Measurements from ENCODE around the gene ERVH48-1.
"Not testable (repeated sequence)": the region's sequence is repeated elsewhere in the genome, so short reads cannot be mapped to it uniquely, and the experiment has no call there.

Gene ERVH48-1

DNA sequence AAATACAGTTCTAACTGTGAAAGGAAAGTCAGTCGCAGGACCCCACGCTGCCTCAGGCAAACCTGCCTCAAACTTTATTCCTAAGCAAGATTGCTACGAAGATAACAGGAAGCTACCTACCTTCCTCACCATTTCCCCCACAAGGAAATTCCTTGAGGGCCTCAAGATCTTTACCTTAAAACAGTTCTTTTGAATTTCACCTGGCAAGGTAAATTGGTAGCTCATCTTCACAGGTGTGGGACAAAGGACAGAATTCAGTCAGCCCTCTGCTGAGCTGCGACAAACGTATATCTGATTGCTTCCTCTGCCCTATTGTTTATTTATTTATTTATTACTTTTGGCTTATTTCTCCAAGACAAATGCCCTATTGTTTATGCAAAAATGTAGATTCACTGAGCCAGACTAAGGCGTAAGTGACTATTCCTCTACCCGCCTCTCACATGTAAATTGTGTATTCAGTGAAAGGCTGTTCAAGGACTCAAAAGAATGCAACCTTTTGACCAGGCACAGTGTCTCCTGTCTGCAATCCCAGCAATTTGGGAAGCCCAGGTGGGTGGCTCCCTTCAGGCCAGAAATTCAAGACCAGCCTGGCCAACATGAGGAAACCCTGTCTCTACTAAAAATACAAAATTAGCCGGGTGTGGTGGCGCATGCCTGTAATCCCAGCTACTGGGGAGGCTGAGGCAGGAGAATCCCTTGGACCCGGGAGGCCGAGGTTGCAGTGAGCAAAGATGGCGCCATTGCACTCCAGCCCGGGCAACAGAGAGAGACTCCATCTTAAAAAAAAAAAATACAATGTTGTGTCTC is 31.6 kb upstream of the ERVH48-1 start:
- no peak for TF ChIP-seq ZNF274 (IDR thresholded peaks at IDR 0.05; ENCODE audit: low read depth, low read length)
- H3K4me3 ChIP-seq (ENCODE audit: low read length): no peak overlapping the region

DNA sequence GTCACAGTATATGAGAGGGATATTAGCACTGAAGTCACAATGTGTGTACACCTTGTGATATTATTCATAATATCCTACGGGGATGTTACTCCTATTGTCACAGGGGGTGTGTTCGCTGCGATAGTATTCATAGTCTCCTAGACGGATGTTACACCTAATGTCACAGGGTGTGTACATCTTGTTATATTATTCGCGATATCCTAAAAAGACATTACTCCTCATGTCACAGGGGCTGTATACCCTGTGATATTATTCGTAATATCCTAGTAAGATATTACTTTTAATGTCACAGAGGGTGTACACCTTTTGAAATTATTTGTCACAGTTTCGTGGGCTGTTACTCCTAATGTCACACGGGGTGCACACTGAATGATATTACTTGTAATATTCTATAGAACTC is 25.8 kb upstream of the ERVH48-1 start:
- not testable (repeated sequence) for H3K4me3 ChIP-seq (ENCODE audit: low read length)

DNA sequence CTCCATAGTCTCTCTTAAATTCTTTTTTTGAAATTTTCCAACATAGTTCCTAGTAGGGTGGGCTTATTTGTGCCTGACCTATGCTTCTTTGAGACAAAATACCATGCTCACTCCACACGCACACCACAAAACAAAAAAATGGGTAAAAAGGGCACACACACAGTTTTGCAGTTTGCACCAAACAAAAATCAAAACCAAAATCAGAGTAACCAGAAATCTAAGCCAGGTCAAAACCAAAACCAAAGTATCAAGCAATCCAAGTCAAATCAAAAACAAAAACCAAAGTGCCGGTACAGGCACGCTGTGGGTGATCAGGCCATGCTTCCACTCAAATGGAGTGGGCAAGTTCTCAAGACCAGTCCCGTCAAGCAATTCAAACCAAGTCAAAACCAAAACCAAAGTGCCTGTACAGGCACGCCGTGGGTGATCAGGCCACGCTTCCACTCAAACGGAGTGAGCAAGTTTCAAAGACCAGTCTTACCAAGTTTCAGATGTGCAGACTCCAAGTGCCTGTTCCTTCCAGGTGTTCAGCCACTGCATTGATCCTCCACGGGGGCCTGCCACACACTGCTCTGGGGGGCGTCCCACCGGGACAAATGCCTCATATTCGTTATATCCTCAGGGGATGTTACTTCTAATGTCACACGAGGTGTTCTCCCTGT is 23.8 kb upstream of the ERVH48-1 start:
- not testable (repeated sequence) for H3K4me3 ChIP-seq (ENCODE audit: low read length)

DNA sequence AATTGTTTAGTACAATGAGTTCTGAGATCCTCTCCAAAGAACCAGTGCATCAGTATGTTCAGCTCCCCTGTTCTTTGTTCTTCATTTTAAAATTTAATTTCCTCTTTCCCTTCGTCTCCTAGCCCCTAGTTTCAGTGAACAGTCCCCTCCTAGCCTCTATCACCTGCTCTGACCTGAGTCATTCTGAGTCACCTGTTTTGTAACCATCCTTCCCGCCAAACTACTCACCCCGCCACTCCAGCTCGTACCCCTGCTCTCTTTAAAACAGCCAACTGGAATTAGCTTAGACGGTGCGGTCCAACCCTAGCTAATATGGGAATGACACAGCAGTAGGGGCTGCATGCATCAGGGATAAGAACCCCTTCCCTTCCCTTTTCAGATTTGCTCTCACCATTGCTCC is 16.8 kb upstream of the ERVH48-1 start:
- no peak overlapping the region for H3K4me3 ChIP-seq (ENCODE audit: low read length)
- no peak for TF ChIP-seq ZNF274 (IDR thresholded peaks at IDR 0.05; ENCODE audit: low read depth, low read length)

DNA sequence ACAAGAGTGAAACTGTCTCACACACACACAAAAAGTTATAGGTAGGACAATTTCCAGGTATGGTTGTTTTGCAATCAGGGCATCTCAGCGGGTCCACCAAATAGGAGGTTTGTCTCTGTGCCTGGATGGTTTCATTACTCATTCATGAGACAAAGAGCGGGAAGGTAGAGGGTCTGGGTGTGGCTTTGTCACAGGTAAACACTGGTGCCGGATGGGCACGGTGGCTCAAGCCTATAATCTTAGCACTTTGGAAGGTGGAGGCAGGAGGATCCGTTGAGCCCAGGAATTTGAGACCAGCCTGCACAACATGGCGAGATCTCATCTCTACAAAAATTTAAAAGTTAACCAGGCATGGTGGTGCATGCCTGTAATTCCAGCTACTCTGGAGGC is 16.3 kb upstream of the ERVH48-1 start:
- no peak for TF ChIP-seq ZNF274 (IDR thresholded peaks at IDR 0.05; ENCODE audit: low read depth, low read length)

DNA sequence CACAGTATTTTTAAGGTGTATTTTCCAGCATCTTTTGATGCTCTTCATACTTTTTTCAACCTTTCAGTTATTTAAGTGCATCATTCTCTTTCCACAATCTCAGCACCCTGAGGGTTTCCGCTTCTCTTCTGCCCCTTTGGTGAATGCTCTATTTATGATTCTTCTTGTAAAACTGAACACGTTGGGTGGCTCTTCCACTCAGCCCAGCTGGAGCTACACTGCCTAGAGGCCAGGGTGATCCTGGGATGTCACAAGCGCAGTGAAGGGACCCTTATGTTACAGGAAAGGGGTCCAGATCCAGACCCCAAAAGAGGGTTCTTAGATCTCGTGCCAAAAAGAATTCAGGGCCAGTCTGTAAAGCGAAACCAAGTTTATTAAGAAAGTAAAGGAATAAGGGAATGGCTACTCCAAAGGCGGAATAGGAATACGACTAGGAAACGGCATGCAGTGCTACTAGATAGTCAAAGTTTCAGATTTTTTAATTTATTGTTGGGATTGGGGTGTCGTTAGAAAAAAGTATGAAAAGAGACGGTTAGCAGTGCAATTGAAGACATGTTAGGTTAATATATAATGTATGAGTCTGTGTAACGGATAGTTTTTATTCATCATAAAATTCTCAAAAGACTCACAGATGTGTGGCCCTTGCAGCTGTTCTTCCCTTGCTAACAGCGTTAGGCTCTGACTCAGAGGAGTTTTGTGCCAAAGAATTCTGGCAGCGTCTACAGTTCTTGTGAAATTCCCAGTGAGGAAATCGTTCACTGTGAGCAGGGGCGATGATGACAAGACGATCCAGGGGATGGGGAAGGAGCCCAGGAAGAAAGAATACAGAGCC is 14.4 kb upstream of the ERVH48-1 start:
- H3K4me3 ChIP-seq (ENCODE audit: low read length): no peak overlapping the region

More for the DNA sequence above, 16.3 kb upstream of the ERVH48-1 start:
- H3K4me3 ChIP-seq (ENCODE audit: low read length): no peak overlapping the region

DNA sequence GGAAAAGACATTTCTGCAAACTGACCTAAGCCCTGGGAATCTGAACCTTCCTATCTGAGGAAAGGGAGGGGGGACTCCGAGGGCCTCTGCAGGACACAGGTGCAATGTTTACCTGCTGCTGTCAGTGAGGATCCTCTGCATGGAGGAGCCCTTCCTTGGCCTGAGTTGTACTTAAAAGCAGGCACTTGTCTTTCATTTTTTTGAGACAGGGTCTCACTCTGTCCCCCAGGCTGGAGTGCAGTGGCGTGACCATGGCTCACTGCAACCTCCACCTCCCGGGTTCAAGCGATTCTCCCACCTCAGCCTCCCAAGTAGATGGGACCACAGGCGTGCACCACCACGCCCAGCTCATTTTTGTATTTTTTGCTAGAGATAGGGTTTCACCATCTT is 13.2 kb upstream of the ERVH48-1 start:
- not testable (repeated sequence) for H3K4me3 ChIP-seq (ENCODE audit: low read length)

More for the DNA sequence above, 14.4 kb upstream of the ERVH48-1 start:
- TF ChIP-seq ZNF274 (IDR thresholded peaks at IDR 0.05; ENCODE audit: low read depth, low read length): no peak

DNA sequence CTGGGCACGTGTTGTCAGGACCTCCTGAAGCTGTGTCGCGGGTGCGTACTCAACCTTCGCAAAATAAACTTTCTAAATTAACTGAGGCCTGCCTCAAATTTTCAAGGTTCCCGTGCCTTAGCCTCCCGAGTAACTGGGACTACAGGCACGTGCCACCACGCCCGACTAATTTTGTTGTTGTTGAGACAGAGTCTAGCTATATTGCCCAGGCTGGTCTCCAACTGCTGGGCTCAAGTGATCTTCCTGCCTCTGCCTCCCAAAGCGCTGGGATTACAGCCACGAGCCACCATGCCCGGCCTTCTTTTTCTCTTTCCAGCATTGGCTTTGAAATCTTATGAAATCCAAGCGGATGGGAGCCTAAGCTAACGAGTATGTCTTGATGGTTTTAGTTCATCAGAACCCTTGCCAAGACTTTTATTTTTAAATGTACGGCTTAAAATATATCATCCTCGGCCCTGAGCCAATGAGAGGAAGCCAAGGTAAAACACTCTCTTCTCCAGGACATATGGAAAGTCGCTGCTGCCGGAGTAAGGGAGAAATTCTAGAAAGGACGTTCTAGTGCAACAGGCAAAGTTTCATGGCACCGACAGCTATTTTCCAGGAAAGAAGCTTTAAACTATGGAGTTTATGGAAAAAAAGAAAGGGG is 12.7 kb upstream of the ERVH48-1 start:
- no peak overlapping the region for H3K4me3 ChIP-seq (ENCODE audit: low read length)
- TF ChIP-seq ZNF274 (IDR thresholded peaks at IDR 0.05; ENCODE audit: low read depth, low read length): no peak

DNA sequence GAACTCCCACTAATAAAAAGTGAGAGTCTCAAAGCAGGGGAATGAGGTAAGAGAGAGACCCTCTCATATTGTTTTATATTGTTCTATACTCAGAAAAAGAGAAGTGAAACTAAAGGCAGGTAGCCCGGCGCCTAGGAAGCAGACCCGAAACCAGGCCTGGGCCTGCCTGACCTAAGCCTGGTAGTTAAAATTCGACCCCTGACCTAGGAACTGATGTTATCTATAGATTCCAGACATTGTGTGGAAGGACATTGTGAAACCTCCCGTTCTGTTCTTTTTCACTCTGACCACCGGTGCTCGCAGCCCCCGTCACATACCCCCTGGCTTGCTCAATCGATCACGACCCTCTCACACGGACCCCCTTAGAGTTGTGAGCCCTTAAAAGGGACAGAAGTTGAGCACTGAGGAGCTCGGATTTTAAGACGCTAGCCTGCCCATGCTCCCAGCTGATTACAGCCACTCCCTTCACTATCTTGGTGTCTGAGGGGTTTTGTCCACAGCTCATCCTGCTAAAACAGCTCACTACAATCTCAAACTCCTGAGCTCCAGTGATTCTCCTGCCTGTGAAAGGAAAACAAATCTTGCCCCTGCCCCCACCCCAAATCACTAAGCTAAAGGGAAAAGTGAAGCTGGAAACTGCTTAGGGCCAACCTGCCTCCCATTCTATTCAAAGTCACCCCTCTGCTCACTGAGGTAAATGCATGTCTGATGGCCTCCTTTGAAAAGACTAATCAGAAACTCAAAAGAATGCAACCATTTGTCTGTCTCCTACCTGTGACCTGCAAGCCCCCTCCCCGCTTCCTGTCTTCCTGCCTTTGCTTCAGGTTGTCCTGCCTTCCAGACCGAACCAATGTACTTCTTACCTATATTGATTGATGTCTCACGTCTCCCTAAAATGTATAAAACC is 11.9 kb upstream of the ERVH48-1 start:
- H3K4me3 ChIP-seq (ENCODE audit: low read length): not testable (repeated sequence)

DNA sequence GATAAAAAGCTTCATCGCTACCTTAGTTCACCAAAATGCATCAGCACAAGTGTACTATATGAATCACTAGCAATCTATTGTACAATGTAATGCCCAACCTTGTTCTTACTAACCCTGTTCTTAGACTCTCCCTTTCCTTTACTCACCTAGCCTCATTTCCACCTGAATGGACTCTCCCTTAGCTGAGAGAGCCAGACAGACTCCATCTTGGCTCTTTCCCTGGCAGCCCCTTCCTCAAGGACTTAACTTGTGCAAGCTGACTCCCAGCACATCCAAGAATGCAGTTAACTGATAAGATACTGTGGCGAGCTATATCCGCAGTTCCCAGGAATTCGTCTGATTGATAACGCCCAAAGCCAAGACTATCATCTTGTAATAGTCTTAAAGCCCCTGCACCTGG is 10.9 kb upstream of the ERVH48-1 start:
- not testable (repeated sequence) for H3K4me3 ChIP-seq (ENCODE audit: low read length)

DNA sequence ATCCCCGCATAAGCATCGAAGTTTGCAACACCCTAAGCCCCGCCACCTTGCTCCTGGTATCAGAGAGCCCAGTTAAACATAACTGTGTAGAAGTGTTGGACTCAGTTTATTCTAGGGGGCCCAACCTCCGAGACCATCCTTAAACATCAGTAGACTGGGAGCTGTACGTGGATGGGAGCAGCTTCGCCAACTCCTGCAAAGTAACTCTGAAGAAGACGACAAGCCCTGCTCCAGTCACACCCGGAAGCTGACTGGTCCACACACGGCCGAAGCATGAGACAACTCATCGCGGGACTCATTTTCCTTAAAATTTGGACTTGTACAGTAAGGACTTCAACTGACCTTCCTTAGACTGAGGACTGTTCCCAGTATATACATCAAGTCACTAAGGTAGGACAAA is 8.5 kb upstream of the ERVH48-1 start:
- H3K4me3 ChIP-seq (ENCODE audit: low read length): not testable (repeated sequence)

DNA sequence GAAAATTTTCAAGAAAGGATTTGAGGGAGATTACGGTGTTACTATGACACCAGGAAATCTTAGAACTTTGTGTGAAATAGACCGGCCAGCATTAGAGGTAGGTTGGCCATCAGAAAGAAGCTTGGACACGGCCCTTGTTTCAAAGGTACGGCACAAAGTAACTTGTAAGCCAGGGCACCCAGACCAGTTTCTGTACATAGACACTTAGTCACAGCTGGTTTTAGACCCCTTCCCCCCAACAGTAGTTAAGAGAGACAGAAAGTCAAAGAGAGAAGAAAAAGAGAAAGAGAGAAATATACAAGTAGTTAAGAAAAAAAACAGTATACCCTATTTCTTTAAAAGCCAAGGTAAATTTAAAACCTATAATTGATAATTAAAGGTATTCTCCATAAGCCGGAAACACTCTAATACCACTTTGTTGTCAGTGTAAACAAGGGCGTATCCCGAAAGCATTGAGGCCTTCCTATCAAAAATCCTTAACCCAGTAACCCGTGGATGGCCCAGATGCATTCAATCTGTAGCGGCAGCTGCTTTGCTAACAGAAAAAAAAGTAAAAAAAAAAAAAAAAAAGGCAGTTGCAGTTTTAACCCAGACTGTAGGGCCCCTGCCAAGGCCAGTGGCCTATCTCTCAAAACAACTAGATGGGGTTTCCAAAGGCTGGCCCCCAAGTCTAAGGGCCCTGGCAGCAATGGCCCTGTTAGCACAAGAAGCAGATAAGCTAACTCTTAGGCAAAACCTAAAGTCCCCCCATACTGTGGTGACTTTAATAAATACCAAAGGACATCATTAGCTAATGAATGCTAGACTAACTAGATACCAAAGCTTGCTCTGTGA is 7.9 kb upstream of the ERVH48-1 start:
- H3K4me3 ChIP-seq (ENCODE audit: low read length): not testable (repeated sequence)

DNA sequence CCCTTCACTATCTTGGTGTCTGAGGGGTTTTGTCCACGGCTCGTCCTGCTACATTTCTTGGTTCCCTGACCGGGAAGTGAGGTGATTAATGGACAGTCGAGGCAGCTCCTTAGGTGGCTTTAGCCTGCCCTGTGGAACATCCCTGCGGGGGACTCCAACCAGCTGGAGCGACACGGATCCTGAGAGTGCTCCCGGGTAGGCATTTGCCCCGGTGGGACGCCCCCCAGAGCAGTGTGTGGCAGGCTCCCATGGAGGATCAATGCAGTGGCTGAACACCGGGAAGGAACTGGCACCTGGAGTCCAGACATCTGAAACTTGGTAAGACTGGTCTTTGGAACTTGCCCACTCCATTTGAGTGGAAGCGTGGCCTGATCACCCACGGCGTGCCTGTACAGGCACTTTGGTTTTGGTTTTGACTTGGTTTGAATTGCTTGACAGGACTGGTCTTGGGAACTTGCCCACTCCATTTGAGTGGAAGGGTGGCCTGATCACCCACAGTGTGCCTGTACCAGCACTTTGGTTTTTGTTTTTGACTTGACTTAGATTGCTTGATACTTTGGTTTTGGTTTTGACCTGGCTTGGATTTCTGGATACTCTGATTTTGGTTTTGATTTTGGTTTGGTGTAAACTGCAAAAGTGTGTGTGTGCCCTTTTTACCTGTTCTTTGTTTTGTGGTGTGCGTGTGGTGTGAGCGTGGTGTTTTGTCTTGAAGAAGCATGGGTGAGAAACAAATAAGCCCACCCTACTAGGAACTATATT is 7.1 kb upstream of the ERVH48-1 start:
- H3K4me3 ChIP-seq (ENCODE audit: low read length): not testable (repeated sequence)

Measured in GM08714 (cell line).